Neuronal stem cell (in vitro differentiated cells): ENCODE measurements around the gene ADAM22.

Source experiments
- DNase-seq: peaks from one replicate; pipeline ENCODE4 v3.0.0-alpha.2; 2013; ENCODE audit warnings: low spot score
- H2AFZ ChIP-seq: one replicate; pipeline ENCODE4 v1.6.1; 2013; ENCODE audit warnings: mild to moderate bottlenecking, low read length, inconsistent platforms
- H2AK5ac ChIP-seq: 2 replicates; pipeline ENCODE4 v1.6.1; 2013; ENCODE audit warnings: low read depth, mild to moderate bottlenecking, inconsistent platforms, low read length, moderate library complexity, mixed read lengths
- H2BK120ac ChIP-seq: 2 replicates; pipeline ENCODE4 v1.6.1; 2013; ENCODE audit warnings: low read depth, mild to moderate bottlenecking, inconsistent platforms, low read length, moderate library complexity, mixed read lengths
- H2BK12ac ChIP-seq: one replicate; pipeline ENCODE4 v1.6.1; 2013; ENCODE audit warnings: low read length, inconsistent platforms
- H2BK15ac ChIP-seq: 2 replicates; pipeline ENCODE4 v1.6.1; 2013; ENCODE audit warnings: mild to moderate bottlenecking, low read length, inconsistent platforms, mixed read lengths
- H2BK5ac ChIP-seq: one replicate; pipeline ENCODE4 v1.6.1; 2013; ENCODE audit warnings: inconsistent platforms, mild to moderate bottlenecking, low read length, moderate library complexity
- H3K14ac ChIP-seq: one replicate; pipeline ENCODE4 v1.6.1; 2013; ENCODE audit warnings: low read length, inconsistent platforms
- H3K18ac ChIP-seq: 2 replicates; pipeline ENCODE4 v1.6.1; 2013; ENCODE audit warnings: low read length, inconsistent platforms
- H3K23ac ChIP-seq: 2 replicates; pipeline ENCODE4 v1.6.1; 2013; ENCODE audit warnings: low read depth, mild to moderate bottlenecking, mixed read lengths, low read length, inconsistent platforms; ENCODE audit not compliant: poor library complexity
- H3K27ac ChIP-seq: replicated peaks from 3 replicates; pipeline ENCODE4 v1.5.1; 2013; ENCODE audit warnings: low read length, inconsistent platforms
- H3K27me3 ChIP-seq, 3 experiments: 2 replicates each; pipeline ENCODE4 v1.6.1; 2013; ENCODE audit warnings: low read length in 3 of 3, mild to moderate bottlenecking in 2 of 3, inconsistent platforms in 1 of 3, low read depth in 1 of 3, mixed read lengths in 1 of 3, moderate library complexity in 1 of 3; ENCODE audit not compliant: control insufficient read depth in 3 of 3, insufficient read depth in 3 of 3
- H3K36me3 ChIP-seq, 2 donors: replicated peaks in 1 of 2; 2 replicates each; pipeline ENCODE4 v1.6.1; 2013; ENCODE audit warnings: low read length in 2 of 2; ENCODE audit not compliant: control insufficient read depth in 2 of 2, insufficient read depth in 2 of 2
- H3K4ac ChIP-seq: 2 replicates; pipeline ENCODE4 v1.6.1; 2013; ENCODE audit warnings: inconsistent platforms, mild to moderate bottlenecking, low read length, moderate library complexity
- H3K4me1 ChIP-seq, 2 donors: 1 replicate in 1 of 2; 2 replicates in 1 of 2; pipeline ENCODE4 v1.6.1; 2013; ENCODE audit warnings: low read length in 2 of 2, low read depth in 1 of 2; ENCODE audit not compliant: control insufficient read depth in 2 of 2, insufficient read depth in 1 of 2
- H3K4me2 ChIP-seq: one replicate; pipeline ENCODE4 v1.6.1; 2013; ENCODE audit warnings: mild to moderate bottlenecking, low read length, inconsistent platforms; ENCODE audit not compliant: insufficient read depth, poor library complexity, severe bottlenecking
- H3K4me3 ChIP-seq, 2 donors: 2 replicates each; pipeline ENCODE4 v1.5.1; 2013; ENCODE audit warnings: low read length in 2 of 2, mild to moderate bottlenecking in 2 of 2, inconsistent platforms in 1 of 2, moderate library complexity in 1 of 2
- H3K79me1 ChIP-seq: one replicate; pipeline ENCODE4 v1.6.1; 2013; ENCODE audit warnings: low read depth, mild to moderate bottlenecking, inconsistent platforms, low read length, moderate library complexity
- H3K9ac ChIP-seq: one replicate; pipeline ENCODE4 v1.6.1; 2013; ENCODE audit warnings: mild to moderate bottlenecking, low read depth, low read length, inconsistent platforms; ENCODE audit not compliant: poor library complexity
- H3K9me3 ChIP-seq, 2 donors: replicated peaks in 1 of 2; 2 replicates each; pipeline versions ENCODE3 to v1.6.1; 2013; ENCODE audit warnings: low read length in 2 of 2, mild to moderate bottlenecking in 2 of 2, inconsistent platforms in 1 of 2, low read depth in 1 of 2, mixed read lengths in 1 of 2, moderate library complexity in 1 of 2; ENCODE audit not compliant: control insufficient read depth in 2 of 2, insufficient read depth in 1 of 2
- H4K8ac ChIP-seq: one replicate; pipeline ENCODE4 v1.6.1; 2013; ENCODE audit warnings: low read depth, mild to moderate bottlenecking, inconsistent platforms, low read length, moderate library complexity
- H4K91ac ChIP-seq: one replicate; pipeline ENCODE4 v1.6.1; 2013; ENCODE audit warnings: low read length, low read depth, mild to moderate bottlenecking, inconsistent platforms; ENCODE audit not compliant: poor library complexity
- WGBS, 2 donors: extraction: QIAGEN DNeasy Blood & Tissue Kit; methylation state at CpG; one replicate each; pipeline ENCODE4 v1.1.7; 2013; ENCODE audit warnings: missing lambda C conversion rate in 2 of 2, mixed read lengths in 1 of 2; ENCODE audit not compliant: insufficient read length in 2 of 2, insufficient replicate concordance in 1 of 2; ENCODE audit errors: extremely low coverage in 2 of 2; 5-methylcytosine and 5-hydroxymethylcytosine counted together

ADAM22 gene

GRCh38 chr7:88239852-88240251 is 305.8 kb downstream of the ADAM22 start:
- Histone ChIP-seq H3K27ac (no peak overlapping the region), H2BK5ac (no peak overlapping the region), H3K4me2 (no peak overlapping the region), H3K4me1 (peaks cover 2 to 3% of the 10 kb centered on the region in 2 donors), H2AK5ac (no peak overlapping the region), H4K8ac (no peak overlapping the region), H3K79me1 (no peaks in the 10 kb centered on the region), H3K23ac (no peak overlapping the region), H3K36me3 (no peaks in the 10 kb centered on the region), H4K91ac (no peak overlapping the region), H2BK12ac (no peak overlapping the region), H2BK15ac (no peak overlapping the region), H3K9ac (no peak overlapping the region), H2BK120ac (no peak overlapping the region), H3K9me3 (no peaks in the 10 kb centered on the region), H3K4me3 (no peak overlapping the region), H3K4ac (no peak overlapping the region), H2AFZ (no peak overlapping the region), H3K27me3 (no peaks in the 10 kb centered on the region), H3K14ac (no peak overlapping the region), H3K18ac (no peak overlapping the region)
- WGBS, 2 donors = no CpG with 5 or more reads among the region's 1 CpG
- no peak for DNase-seq

- Histone ChIP-seq H3K9ac (no peak overlapping the region), H3K27me3 (no peaks in the 10 kb centered on the region), H2BK5ac (no peak overlapping the region), H3K23ac (no peak overlapping the region), H3K4me3 (no peak overlapping the region), H2AFZ (peak overlapping the region; percentile 54), H3K36me3 (no peaks in the 10 kb centered on the region), H3K79me1 (no peaks in the 10 kb centered on the region), H2BK15ac (no peak overlapping the region), H3K4ac (no peak overlapping the region), H2BK120ac (no peak overlapping the region), H3K4me1 (peaks cover 2 to 3% of the 10 kb centered on the region in 2 donors), H3K27ac (no peak overlapping the region), H3K9me3 (no peaks in the 10 kb centered on the region), H3K18ac (no peak overlapping the region), H2BK12ac (no peak overlapping the region), H3K14ac (no peak overlapping the region), H4K8ac (no peak overlapping the region), H3K4me2 (peak overlapping the region; percentile 15), H2AK5ac (no peak overlapping the region), H4K91ac (no peak overlapping the region)
- peak; percentile 5 for DNase-seq
- WGBS, 2 donors = no CpG with 5 or more reads among the region's 2 CpGs
Measured at GRCh38 chr7:88243345-88243909, 309.4 kb downstream of the ADAM22 start.

- H2BK15ac ChIP-seq = no peak overlapping the region
- no peak overlapping the region for H3K4me2 ChIP-seq
- no peak overlapping the region for H2BK12ac ChIP-seq
- no peaks in the 10 kb centered on the region for H3K36me3 ChIP-seq
- no peak overlapping the region for H2BK120ac ChIP-seq
- DNase-seq = no peak
- H3K4me3 ChIP-seq = no peak overlapping the region
- no peak overlapping the region for H3K9ac ChIP-seq
- H3K27me3 ChIP-seq = no peaks in the 10 kb centered on the region
- H4K8ac ChIP-seq = no peak overlapping the region
- H3K9me3 ChIP-seq = no peaks in the 10 kb centered on the region
- no peak overlapping the region for H3K27ac ChIP-seq
- no peak overlapping the region for H2BK5ac ChIP-seq
- no peak overlapping the region for H3K18ac ChIP-seq
- H3K23ac ChIP-seq = no peak overlapping the region
- H3K4ac ChIP-seq = no peak overlapping the region
- no peak overlapping the region for H2AK5ac ChIP-seq
- no peaks in the 10 kb centered on the region for H3K79me1 ChIP-seq
- H3K14ac ChIP-seq = no peak overlapping the region
- peaks cover 2 to 3% of the 10 kb centered on the region in 2 donors for H3K4me1 ChIP-seq
- H4K91ac ChIP-seq = no peak overlapping the region
- no CpG with 5 or more reads among the region's 1 CpG for WGBS, 2 donors
- H2AFZ ChIP-seq = no peak overlapping the region
Measured at GRCh38 chr7:88244258-88244657, 310.2 kb downstream of the ADAM22 start.
